ENCODE data around the gene ICAM2.
A peak's percentile ranks its signal among the peaks of the same experiment; 100 is the strongest.
"Not testable (repeated sequence)": the region's sequence is repeated elsewhere in the genome, so short reads cannot be mapped to it uniquely, and the experiment has no call there.

Gene ICAM2

GRCh38 chr17:64042700-64043485, 22.5 kb upstream of the ICAM2 start:
- DNase-seq (ENCODE audit: low read depth in 3 of 3), result no peak

- DNase-seq (ENCODE audit: low read depth in 3 of 3), result no peak
Measured at GRCh38 chr17:64041912-64042311, 21.5 kb upstream of the ICAM2 start.

GRCh38 chr17:64040206-64040605, 19.8 kb upstream of the ICAM2 start:
- DNase-seq (ENCODE audit: low read depth in 3 of 3), result no peak

DNA sequence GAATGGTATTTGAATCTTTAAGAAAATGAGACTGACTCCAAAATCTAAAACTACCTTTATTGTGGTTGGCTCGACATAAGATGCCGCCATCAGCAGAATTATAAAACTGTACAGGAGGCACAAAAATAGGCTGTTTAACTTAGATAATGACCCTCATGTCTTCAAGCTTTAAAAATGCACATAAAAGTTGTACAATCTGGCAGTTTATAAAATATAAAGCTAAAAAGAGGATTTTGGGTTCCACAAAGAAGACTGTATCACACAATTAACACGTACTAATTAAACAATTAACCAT, 18.6 kb upstream of the ICAM2 start:
- no peak for DNase-seq (ENCODE audit: low read depth in 3 of 3)

- no peak for DNase-seq (ENCODE audit: low read depth in 3 of 3)
Measured at GRCh38 chr17:64038331-64039105, 18.1 kb upstream of the ICAM2 start.

GRCh38 chr17:64037802-64038201, 17.4 kb upstream of the ICAM2 start:
- no peak for DNase-seq (ENCODE audit: low read depth in 3 of 3)

- no peak for DNase-seq (ENCODE audit: low read depth in 3 of 3)
Measured at GRCh38 chr17:64037180-64037579, 16.7 kb upstream of the ICAM2 start.

DNA sequence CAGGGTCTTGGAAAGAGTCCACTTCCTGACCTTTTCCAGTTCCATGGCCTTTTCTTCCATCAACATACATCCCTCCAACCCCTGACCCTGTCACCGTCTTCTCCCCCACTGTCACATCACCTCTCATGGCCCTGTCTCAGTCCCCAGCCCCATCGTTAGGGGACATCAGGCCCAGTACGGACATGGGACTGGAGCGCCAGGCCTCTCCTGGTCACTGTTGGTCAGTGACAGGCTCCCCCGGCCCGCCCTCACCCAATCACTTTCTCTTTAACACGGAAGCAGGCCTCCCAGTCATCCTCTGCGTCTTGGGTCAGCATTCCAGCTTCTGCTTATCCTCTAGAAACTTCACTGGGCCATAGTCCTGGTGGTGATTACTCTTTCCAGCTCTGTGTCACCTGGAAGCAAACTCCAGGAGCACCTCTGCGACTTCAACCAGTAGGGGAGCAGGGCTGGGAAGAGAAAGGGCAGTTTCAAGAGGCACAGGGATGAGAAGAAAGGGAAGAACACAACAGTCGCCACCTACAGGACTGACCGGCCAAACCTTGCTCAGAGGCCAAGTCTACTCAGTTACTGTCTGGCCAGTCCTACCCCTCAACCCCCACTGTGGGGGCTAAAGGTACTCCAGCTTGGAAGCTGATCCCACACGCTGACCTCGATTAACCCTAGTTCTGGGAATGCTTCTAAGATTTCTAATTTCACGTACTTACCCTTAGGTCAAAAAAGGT, 15.9 kb upstream of the ICAM2 start:
- DNase-seq (ENCODE audit: low read depth in 3 of 3), result no peak

DNA sequence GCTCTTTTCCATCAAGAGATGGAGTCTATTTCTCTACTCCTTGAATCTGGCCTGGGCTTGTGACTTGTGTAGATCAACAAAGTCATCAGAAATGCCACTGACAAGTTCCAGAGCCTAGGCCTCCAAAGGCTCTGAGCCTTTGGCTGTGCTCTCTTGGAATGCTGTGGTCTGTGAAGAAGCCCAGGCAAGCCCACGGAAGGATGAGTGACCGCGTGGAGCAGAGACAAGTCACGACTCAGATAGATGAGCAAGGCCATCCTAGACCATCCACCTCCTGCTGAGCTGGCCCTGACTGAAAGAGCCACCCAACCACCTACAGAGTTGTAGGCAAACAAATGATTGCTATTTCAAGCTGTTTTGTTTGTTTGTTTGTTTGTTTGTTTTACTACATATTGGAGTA, 11.6 kb upstream of the ICAM2 start:
- DNase-seq (ENCODE audit: low read depth in 3 of 3), result no peak

DNA sequence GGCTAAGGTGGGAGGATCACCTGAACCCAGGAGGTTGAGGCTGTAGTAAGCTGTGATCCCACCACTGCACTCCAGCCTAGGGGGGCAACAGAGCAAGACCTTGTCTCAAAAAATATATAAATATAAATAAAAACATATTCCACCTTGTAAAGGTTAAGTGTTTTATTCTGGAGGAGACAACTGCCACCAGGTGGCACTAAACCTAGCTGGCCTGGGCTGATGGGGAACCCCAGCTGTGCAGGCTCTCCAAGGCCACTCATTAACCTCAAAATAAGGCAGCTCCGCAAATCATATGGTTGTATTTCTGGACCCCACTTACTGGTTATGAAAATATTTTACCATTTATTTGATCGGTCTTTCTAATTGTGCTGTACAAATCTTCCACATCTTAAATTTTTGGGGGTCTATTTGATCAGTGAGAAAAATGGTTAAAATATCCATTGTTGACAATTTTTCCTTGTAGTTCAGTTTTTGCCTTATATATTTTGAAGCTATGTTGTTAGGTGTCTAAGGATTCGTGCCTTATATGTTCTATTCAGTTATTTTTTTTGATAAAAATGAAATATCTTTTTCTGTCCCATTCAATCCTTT, 8.5 kb upstream of the ICAM2 start:
- peak; percentile 40 to 65 (median 46) for DNase-seq (ENCODE audit: low read depth in 3 of 3)

GRCh38 chr17:64025732-64026294, 5.4 kb upstream of the ICAM2 start:
- peak; percentile 73 to 84 (median 77) for DNase-seq (ENCODE audit: low read depth in 3 of 3)

DNA sequence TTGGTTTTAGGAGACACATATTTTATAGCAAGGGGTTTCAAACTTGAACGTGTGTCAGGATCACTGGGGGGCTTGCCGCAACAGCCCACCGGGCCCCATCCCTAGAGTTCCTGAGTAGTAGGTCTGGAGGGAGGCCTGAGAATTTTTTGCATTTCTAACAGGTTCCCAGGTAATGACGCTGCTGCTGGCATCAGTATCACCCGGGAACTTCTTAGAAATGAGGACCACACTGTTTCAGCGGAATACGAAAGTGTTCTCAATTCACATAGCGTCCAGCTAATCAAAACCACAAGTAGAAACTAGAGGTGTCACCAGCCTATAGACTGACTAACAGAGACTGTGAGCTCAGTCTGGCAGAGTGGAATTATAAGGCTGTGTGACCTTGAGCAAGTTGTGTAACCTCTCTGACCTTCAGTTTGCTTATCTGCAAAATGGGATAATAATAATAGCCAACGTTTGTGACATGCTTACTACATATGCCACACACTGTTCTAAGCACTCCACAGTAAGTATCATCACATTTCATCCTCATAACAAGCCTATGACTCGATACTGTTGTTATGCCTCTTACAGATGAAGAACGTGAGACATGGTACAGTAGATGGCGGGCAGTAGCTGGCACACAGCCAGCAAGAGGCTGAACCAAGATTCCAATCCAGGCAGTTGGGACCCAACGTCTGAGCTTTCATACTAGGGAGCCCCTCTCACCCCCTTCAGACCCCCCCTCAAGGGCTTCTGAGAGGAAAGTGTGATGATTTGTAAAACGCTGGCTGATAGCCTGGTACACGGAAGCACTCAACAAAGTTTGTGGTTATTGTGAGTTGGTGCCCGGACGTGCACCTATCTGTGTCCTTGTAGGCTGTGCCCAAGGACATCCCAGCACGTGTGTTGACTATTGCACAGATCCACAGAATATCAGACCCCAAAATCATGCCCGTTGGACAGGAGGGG, 4.6 kb upstream of the ICAM2 start:
- DNase-seq (ENCODE audit: low read depth in 3 of 3), result no peak

GRCh38 chr17:64024215-64024654, 3.8 kb upstream of the ICAM2 start:
- no peak for DNase-seq (ENCODE audit: low read depth in 3 of 3)

- no peak for DNase-seq (ENCODE audit: low read depth in 3 of 3)
Measured at GRCh38 chr17:64022611-64023063, 2.2 kb upstream of the ICAM2 start.

DNA sequence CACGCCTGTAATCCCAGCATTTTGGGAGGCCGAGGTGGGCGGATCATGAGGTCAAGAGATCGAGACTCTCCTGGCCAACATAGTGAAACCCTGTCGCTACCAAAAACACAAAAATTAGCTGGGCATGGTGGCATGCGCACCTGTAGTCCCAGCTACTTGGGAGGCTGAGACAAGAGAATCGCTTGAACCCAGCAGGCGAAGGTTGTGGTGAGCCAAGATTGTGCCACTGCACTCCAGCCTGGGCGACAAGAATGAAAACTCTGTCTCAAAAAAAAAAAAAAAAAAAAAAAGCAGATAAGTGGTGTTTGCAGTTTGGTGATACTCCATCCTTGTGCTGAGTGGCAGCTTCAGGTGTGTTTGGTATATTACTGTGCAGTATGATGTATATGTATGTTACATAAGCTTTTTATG, 877 bp downstream of the ICAM2 start:
- not testable (repeated sequence) for DNase-seq (ENCODE audit: low read depth in 3 of 3)

- no peak for DNase-seq (ENCODE audit: low read depth in 3 of 3)
Measured at GRCh38 chr17:64017381-64017980, 3.0 kb downstream of the ICAM2 start.

- DNase-seq (ENCODE audit: low read depth in 3 of 3), result no peak
Measured at GRCh38 chr17:64016974-64017373, 3.5 kb downstream of the ICAM2 start.

- no peak for DNase-seq (ENCODE audit: low read depth in 3 of 3)
Measured at GRCh38 chr17:64016231-64016784, 4.1 kb downstream of the ICAM2 start.

DNA sequence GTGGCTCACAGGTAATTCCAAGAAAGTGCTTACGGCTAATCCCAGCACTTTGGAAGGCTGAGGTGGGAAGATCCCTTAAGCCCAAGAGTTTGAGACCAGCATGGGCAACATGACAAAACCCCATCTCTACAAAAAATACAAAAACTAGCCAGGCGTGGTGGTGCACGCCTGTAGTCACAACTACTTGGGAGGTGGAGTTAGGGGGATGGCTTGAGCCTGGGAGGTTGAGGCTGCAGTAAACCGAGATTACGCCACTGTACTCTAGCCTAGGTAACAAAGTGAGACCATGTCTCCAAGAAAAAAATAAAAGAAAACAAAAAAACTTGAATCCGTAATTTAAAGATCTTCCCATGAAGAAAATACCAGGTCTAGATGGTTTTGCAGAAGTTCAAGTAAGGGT, 5.0 kb downstream of the ICAM2 start:
- no peak for DNase-seq (ENCODE audit: low read depth in 3 of 3)

Measured in stimulated activated CD4-positive, alpha-beta T cell treated with anti-CD3 and anti-CD28 coated beads, TNF-alpha, amount 100 ng/mL, for 4 hours (primary cell).